ENCODE measurements around the gene CCDC159.
"Not testable (repeated sequence)": the region's sequence is repeated elsewhere in the genome, so short reads cannot be mapped to it uniquely, and the experiment has no call there.

Gene CCDC159

GRCh38 chr19:11306337-11306736, 40.0 kb upstream of the CCDC159 start:
- no peak overlapping the region for H2BK12ac ChIP-seq (ENCODE audit: low read length)

GRCh38 chr19:11320278-11320995, 25.9 kb upstream of the CCDC159 start:
- H3K79me2 ChIP-seq (ENCODE audit: control insufficient read depth, insufficient read depth, low read length, poor library complexity); H3K14ac ChIP-seq (ENCODE audit: low read length); H3K27ac ChIP-seq (ENCODE audit: low read depth, low read length); H4K8ac ChIP-seq (ENCODE audit: low read depth, low read length); H2BK120ac ChIP-seq (ENCODE audit: insufficient read depth, low read length, poor library complexity); H2AK5ac ChIP-seq (ENCODE audit: low read length); H3K27me3 ChIP-seq (ENCODE audit: insufficient read depth, low read length); H4K91ac ChIP-seq (ENCODE audit: low read depth, low read length); H2AFZ ChIP-seq (ENCODE audit: insufficient read depth, low read length, poor library complexity); DNase-seq; H3K9me3 ChIP-seq (ENCODE audit: insufficient read depth, low read depth, low read length); H2BK5ac ChIP-seq (ENCODE audit: low read depth, low read length, poor library complexity); H3K4ac ChIP-seq (ENCODE audit: low read depth, low read length); H3K36me3 ChIP-seq (ENCODE audit: control insufficient read depth in 1 of 2, insufficient read depth in 2 of 2, low read length in 2 of 2); H3K4me1 ChIP-seq (ENCODE audit: control insufficient read depth in 1 of 2, insufficient read depth in 2 of 2, low read length in 2 of 2); H3K18ac ChIP-seq (ENCODE audit: low read length); H3K79me1 ChIP-seq (ENCODE audit: low read length); H3K4me3 ChIP-seq (ENCODE audit: low read depth, low read length); H4K12ac ChIP-seq (ENCODE audit: low read depth, low read length); H3K9ac ChIP-seq (ENCODE audit: low read length); H3K4me2 ChIP-seq (ENCODE audit: low read length); H3K23ac ChIP-seq (ENCODE audit: low read length); H2BK12ac ChIP-seq (ENCODE audit: low read length): not testable (repeated sequence)
- WGBS (ENCODE audit: extremely low coverage, insufficient coverage, insufficient read length), result no CpG with 5 or more reads among the region's 9 CpGs

More at GRCh38 chr19:11306337-11306736, 40.0 kb upstream of the CCDC159 start:
- Histone ChIP-seq H2AFZ (ENCODE audit: insufficient read depth, low read length, poor library complexity) (no peak overlapping the region), H4K12ac (ENCODE audit: low read depth, low read length) (no peak overlapping the region), H3K4me1 (ENCODE audit: control insufficient read depth in 1 of 2, insufficient read depth in 2 of 2, low read length in 2 of 2) (no peaks in the 10 kb centered on the region), H3K27ac (ENCODE audit: low read depth, low read length) (no peak overlapping the region), H3K9ac (ENCODE audit: low read length) (no peak overlapping the region), H4K91ac (ENCODE audit: low read depth, low read length) (no peak overlapping the region), H3K23ac (ENCODE audit: low read length) (no peak overlapping the region), H3K4ac (ENCODE audit: low read depth, low read length) (no peak overlapping the region), H3K79me1 (ENCODE audit: low read length) (no peaks in the 10 kb centered on the region), H3K4me3 (ENCODE audit: low read depth, low read length) (no peak overlapping the region), H2BK120ac (ENCODE audit: insufficient read depth, low read length, poor library complexity) (no peak overlapping the region), H3K14ac (ENCODE audit: low read length) (no peak overlapping the region), H3K9me3 (ENCODE audit: insufficient read depth, low read depth, low read length) (no peaks in the 10 kb centered on the region), H3K36me3 (ENCODE audit: control insufficient read depth in 1 of 2, insufficient read depth in 2 of 2, low read length in 2 of 2) (no peaks in the 10 kb centered on the region), H3K27me3 (ENCODE audit: insufficient read depth, low read length) (no peaks in the 10 kb centered on the region), H3K79me2 (ENCODE audit: control insufficient read depth, insufficient read depth, low read length, poor library complexity) (no peaks in the 10 kb centered on the region), H2AK5ac (ENCODE audit: low read length) (no peak overlapping the region), H3K18ac (ENCODE audit: low read length) (no peak overlapping the region), H4K8ac (ENCODE audit: low read depth, low read length) (no peak overlapping the region), H3K4me2 (ENCODE audit: low read length) (no peak overlapping the region), H2BK5ac (ENCODE audit: low read depth, low read length, poor library complexity) (no peak overlapping the region)
- no peak for DNase-seq
- no CpG with 5 or more reads among the region's 9 CpGs for WGBS (ENCODE audit: extremely low coverage, insufficient coverage, insufficient read length)

- Histone ChIP-seq H2AFZ (ENCODE audit: insufficient read depth, low read length, poor library complexity) (no peak overlapping the region), H2BK120ac (ENCODE audit: insufficient read depth, low read length, poor library complexity) (no peak overlapping the region), H2AK5ac (ENCODE audit: low read length) (no peak overlapping the region), H4K12ac (ENCODE audit: low read depth, low read length) (no peak overlapping the region), H3K14ac (ENCODE audit: low read length) (no peak overlapping the region), H3K4me2 (ENCODE audit: low read length) (no peak overlapping the region), H3K9me3 (ENCODE audit: insufficient read depth, low read depth, low read length) (peaks cover 1% of the 10 kb centered on the region), H3K27me3 (ENCODE audit: insufficient read depth, low read length) (no peaks in the 10 kb centered on the region), H3K36me3 (ENCODE audit: control insufficient read depth in 1 of 2, insufficient read depth in 2 of 2, low read length in 2 of 2) (peaks cover 0 to 2% of the 10 kb centered on the region in 2 experiments), H3K4ac (ENCODE audit: low read depth, low read length) (no peak overlapping the region), H3K79me2 (ENCODE audit: control insufficient read depth, insufficient read depth, low read length, poor library complexity) (no peaks in the 10 kb centered on the region), H3K79me1 (ENCODE audit: low read length) (no peaks in the 10 kb centered on the region), H3K23ac (ENCODE audit: low read length) (no peak overlapping the region), H4K8ac (ENCODE audit: low read depth, low read length) (no peak overlapping the region), H3K18ac (ENCODE audit: low read length) (no peak overlapping the region), H4K91ac (ENCODE audit: low read depth, low read length) (no peak overlapping the region), H3K27ac (ENCODE audit: low read depth, low read length) (no peak overlapping the region), H3K4me1 (ENCODE audit: control insufficient read depth in 1 of 2, insufficient read depth in 2 of 2, low read length in 2 of 2) (peaks cover 0 to 10% of the 10 kb centered on the region in 2 experiments), H2BK5ac (ENCODE audit: low read depth, low read length, poor library complexity) (no peak overlapping the region), H3K9ac (ENCODE audit: low read length) (no peak overlapping the region), H2BK12ac (ENCODE audit: low read length) (no peak overlapping the region), H3K4me3 (ENCODE audit: low read depth, low read length) (no peak overlapping the region)
- peak; percentile 35 to 63 for DNase-seq
- WGBS (ENCODE audit: extremely low coverage, insufficient coverage, insufficient read length), result no CpG with 5 or more reads among the region's 14 CpGs
Observed at GRCh38 chr19:11321191-11322126, 24.9 kb upstream of the CCDC159 start.

GRCh38 chr19:11322269-11323024, 23.9 kb upstream of the CCDC159 start:
- WGBS (ENCODE audit: extremely low coverage, insufficient coverage, insufficient read length), result no CpG with 5 or more reads among the region's 7 CpGs
- no peak overlapping the region for H3K4me3 ChIP-seq (ENCODE audit: low read depth, low read length)
- H3K27me3 ChIP-seq (ENCODE audit: insufficient read depth, low read length), result no peaks in the 10 kb centered on the region
- no peak overlapping the region for H2BK5ac ChIP-seq (ENCODE audit: low read depth, low read length, poor library complexity)
- H3K18ac ChIP-seq (ENCODE audit: low read length), result no peak overlapping the region
- no peak overlapping the region for H4K8ac ChIP-seq (ENCODE audit: low read depth, low read length)
- no peak overlapping the region for H4K91ac ChIP-seq (ENCODE audit: low read depth, low read length)
- no peak overlapping the region for H3K4me2 ChIP-seq (ENCODE audit: low read length)
- no peak overlapping the region for H3K4ac ChIP-seq (ENCODE audit: low read depth, low read length)
- no peak overlapping the region for H3K27ac ChIP-seq (ENCODE audit: low read depth, low read length)
- H3K9ac ChIP-seq (ENCODE audit: low read length), result no peak overlapping the region
- no peak overlapping the region for H2AFZ ChIP-seq (ENCODE audit: insufficient read depth, low read length, poor library complexity)
- no peak overlapping the region for H3K14ac ChIP-seq (ENCODE audit: low read length)
- H2AK5ac ChIP-seq (ENCODE audit: low read length), result no peak overlapping the region
- no peak overlapping the region for H4K12ac ChIP-seq (ENCODE audit: low read depth, low read length)
- H3K36me3 ChIP-seq (ENCODE audit: control insufficient read depth in 1 of 2, insufficient read depth in 2 of 2, low read length in 2 of 2), result peaks cover 0 to 3% of the 10 kb centered on the region in 2 experiments
- H3K79me1 ChIP-seq (ENCODE audit: low read length), result no peaks in the 10 kb centered on the region
- no peak overlapping the region for H2BK12ac ChIP-seq (ENCODE audit: low read length)
- H2BK120ac ChIP-seq (ENCODE audit: insufficient read depth, low read length, poor library complexity), result no peak overlapping the region
- no peaks in the 10 kb centered on the region for H3K79me2 ChIP-seq (ENCODE audit: control insufficient read depth, insufficient read depth, low read length, poor library complexity)
- H3K4me1 ChIP-seq (ENCODE audit: control insufficient read depth in 1 of 2, insufficient read depth in 2 of 2, low read length in 2 of 2), result peaks cover 0 to 10% of the 10 kb centered on the region in 2 experiments
- H3K9me3 ChIP-seq (ENCODE audit: insufficient read depth, low read depth, low read length), result peaks cover 1% of the 10 kb centered on the region
- no peak for DNase-seq
- H3K23ac ChIP-seq (ENCODE audit: low read length), result no peak overlapping the region

Data from trophoblast cell (in vitro differentiated cells and primary cell).